Thoracic aorta (tissue), 2 donors: ENCODE measurements around the gene REEP3. TPM values are rescaled to one million over a fixed set of nuclear protein-coding genes. Genes with fewer than 3 reads are reported as not detected.

Experiments used
- ATAC-seq: fragments of 150-250 bp; one replicate; pipeline ENCODE4 v1.8.0; 2017; ENCODE audit warnings: low read depth; ENCODE audit not compliant: insufficient number of reproducible peaks, low FRiP score
- DNase-seq: peaks from one replicate; pipeline ENCODE4 v3.0.0-alpha.2; 2020; ENCODE audit warnings: low spot score
- H3K27ac ChIP-seq, 2 donors: fragments of 200-600 bp; sonication (generic); 1 replicate in 1 of 2; 2 replicates in 1 of 2; pipeline ENCODE4 v1.5.1; 2016; ENCODE audit warnings: mild to moderate bottlenecking in 2 of 2, moderate library complexity in 2 of 2
- H3K27me3 ChIP-seq: fragments of 200-600 bp; sonication (generic); replicated peaks from 2 replicates; pipeline ENCODE4 v1.6.0; 2016; ENCODE audit warnings: mild to moderate bottlenecking; ENCODE audit not compliant: insufficient read depth
- H3K36me3 ChIP-seq: fragments of 200-600 bp; sonication (generic); one replicate; pipeline ENCODE4 v1.5.1; 2016
- H3K4me1 ChIP-seq, 2 donors: fragments of 200-600 bp; sonication (generic); 1 replicate in 1 of 2; 2 replicates in 1 of 2; pipeline versions ENCODE4 v1.5.1 to v1.6.0; 2016; ENCODE audit warnings: low read depth in 2 of 2, mild to moderate bottlenecking in 1 of 2; ENCODE audit not compliant: control insufficient read depth in 1 of 2
- H3K4me3 ChIP-seq: fragments of 200-600 bp; sonication (generic); 2 replicates; pipeline ENCODE4 v1.5.1; 2016; ENCODE audit warnings: mild to moderate bottlenecking
- H3K9me3 ChIP-seq: fragments of 200-600 bp; sonication (generic); 2 replicates; pipeline ENCODE4 v1.5.1; 2016
- total RNA-seq, 2 donors: library from RNA; depleted of rRNA; stranded (reverse); fragments of >200 nt; gene quantifications; one replicate each; pipeline versions ENCODE4 v1.1.0 to v1.2.3, GENCODE V29; 2016
- TF ChIP-seq, protein P1 (sequence below): fragments of 200-600 bp; sonication (generic); IDR thresholded peaks from one replicate; pipeline ENCODE4 v1.5.1; 2019; ENCODE audit warnings: antibody characterized with exemption

The REEP3 gene
- total RNA-seq, 2 donors from 2014 or later = 75.0 to 91.6 TPM

DNA sequence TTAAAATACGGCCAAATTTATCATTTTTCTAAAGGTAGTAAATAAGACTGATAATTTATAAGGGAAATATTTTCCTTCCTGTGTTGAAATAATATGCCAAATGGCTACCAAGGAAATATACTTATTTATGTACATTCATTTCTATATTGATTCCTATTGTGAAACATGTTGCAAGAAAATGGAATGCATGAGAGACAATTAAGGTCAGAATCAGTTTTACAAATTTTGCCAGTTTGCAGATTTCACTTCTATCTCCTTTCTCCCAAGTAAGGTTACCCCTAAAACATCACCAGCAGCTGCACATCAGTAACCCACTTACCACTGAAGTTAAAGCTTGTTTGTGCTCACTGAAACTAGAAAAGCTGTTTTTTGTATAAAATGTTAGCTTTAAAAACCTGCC, 19.2 kb upstream of the REEP3 start:
- no peaks in the 10 kb centered on the region for H3K36me3 ChIP-seq
- no peaks in the 10 kb centered on the region for H3K9me3 ChIP-seq
- TF ChIP-seq, protein P1, sequence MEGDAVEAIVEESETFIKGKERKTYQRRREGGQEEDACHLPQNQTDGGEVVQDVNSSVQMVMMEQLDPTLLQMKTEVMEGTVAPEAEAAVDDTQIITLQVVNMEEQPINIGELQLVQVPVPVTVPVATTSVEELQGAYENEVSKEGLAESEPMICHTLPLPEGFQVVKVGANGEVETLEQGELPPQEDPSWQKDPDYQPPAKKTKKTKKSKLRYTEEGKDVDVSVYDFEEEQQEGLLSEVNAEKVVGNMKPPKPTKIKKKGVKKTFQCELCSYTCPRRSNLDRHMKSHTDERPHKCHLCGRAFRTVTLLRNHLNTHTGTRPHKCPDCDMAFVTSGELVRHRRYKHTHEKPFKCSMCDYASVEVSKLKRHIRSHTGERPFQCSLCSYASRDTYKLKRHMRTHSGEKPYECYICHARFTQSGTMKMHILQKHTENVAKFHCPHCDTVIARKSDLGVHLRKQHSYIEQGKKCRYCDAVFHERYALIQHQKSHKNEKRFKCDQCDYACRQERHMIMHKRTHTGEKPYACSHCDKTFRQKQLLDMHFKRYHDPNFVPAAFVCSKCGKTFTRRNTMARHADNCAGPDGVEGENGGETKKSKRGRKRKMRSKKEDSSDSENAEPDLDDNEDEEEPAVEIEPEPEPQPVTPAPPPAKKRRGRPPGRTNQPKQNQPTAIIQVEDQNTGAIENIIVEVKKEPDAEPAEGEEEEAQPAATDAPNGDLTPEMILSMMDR = no peak
- ATAC-seq (no peak), DNase-seq (no peak)
- H3K4me1 ChIP-seq = peaks cover 21 to 61% of the 10 kb centered on the region in 2 donors
- H3K27ac ChIP-seq = no peak overlapping the region
- H3K4me3 ChIP-seq = no peak overlapping the region
- H3K27me3 ChIP-seq = no peaks in the 10 kb centered on the region

DNA sequence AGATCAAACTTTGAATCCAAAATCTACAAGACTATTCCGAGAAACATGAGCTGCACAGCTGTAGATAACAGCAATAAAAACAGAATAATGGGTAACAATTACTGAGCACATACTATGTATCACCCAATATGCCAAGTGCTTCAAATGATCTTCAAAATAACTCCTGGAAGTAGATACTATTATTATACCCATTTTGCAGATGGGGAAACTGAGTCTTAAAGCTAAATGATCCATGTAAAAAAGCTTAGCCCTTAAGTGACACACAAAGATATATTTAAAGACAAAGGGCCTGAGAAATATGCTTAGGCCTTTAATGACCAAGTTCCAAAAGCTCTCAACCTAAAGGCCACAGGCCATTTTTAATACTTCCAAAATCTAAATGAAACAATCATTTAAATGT, 18.4 kb upstream of the REEP3 start:
- H3K4me1 ChIP-seq = peaks cover 23 to 56% of the 10 kb centered on the region in 2 donors
- H3K36me3 ChIP-seq = no peaks in the 10 kb centered on the region
- H3K27ac ChIP-seq = no peak overlapping the region
- DNase-seq (no peak), ATAC-seq (no peak)
- TF ChIP-seq, protein P1 = no peak
- no peaks in the 10 kb centered on the region for H3K9me3 ChIP-seq
- H3K4me3 ChIP-seq = no peak overlapping the region
- H3K27me3 ChIP-seq = no peaks in the 10 kb centered on the region

DNA sequence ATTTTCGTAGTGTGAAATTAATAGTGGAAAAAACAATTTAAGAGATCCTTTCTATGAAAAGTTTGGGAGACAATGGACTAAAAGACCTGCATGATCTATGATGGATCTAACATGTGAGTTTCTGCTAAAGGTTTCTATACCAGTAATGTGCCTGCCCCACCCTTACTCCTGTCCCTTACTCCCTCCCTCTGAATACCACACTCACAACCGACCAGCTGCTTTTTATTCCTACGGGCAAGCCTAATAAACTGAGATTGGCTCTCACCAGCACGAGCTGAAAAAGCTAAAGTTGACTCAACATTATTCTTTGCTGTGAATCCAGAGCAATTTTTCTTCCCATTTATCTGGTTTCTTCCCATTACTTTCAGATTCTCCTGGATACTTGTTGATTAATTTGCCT, 17.8 kb upstream of the REEP3 start:
- no peak overlapping the region for H3K4me3 ChIP-seq
- no peaks in the 10 kb centered on the region for H3K27me3 ChIP-seq
- DNase-seq (no peak), ATAC-seq (no peak)
- TF ChIP-seq, protein P1 = no peak
- H3K9me3 ChIP-seq = no peaks in the 10 kb centered on the region
- H3K27ac ChIP-seq = no peak overlapping the region
- no peaks in the 10 kb centered on the region for H3K36me3 ChIP-seq
- peaks cover 23 to 55% of the 10 kb centered on the region in 2 donors for H3K4me1 ChIP-seq

DNA sequence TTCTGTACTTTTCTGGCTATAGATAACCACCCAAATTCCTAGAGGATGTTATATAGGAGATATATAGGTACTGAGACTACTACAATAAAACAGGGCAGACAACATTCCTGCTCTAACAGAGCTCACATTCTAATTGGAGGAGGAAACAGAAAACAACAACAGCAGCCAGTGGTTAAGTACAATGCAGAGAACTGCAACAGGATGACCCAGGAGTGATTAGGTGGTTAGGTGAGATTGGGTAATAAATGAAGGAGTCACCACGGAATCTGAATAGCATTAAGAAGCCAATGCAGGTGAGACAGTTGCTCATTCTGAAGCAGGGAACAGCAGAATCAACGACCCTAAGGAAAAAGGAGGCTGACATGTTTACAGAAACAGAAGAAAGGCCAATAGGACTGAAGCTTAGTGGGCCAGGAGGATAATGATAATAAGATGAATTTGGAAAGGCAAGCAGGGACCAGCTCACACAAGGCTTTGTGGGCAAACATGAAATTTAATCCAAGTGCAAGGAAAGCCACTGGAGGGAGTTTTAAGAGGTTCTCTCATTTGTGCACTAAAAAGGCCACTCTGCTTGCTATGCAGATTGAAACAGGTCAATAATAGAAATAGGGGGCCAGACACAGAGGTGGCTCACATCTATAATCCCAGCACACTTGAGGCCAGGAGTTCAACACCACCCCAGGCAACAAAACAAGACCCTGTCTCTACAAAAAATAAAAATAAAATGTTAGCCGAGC, 16.9 kb upstream of the REEP3 start:
- Histone ChIP-seq H3K27ac (no peak overlapping the region), H3K4me1 (peaks cover 23 to 49% of the 10 kb centered on the region in 2 donors), H3K27me3 (no peaks in the 10 kb centered on the region), H3K36me3 (no peaks in the 10 kb centered on the region), H3K4me3 (no peak overlapping the region), H3K9me3 (no peaks in the 10 kb centered on the region)
- TF ChIP-seq, protein P1 = no peak
- ATAC-seq = no peak
- DNase-seq = no peak

DNA sequence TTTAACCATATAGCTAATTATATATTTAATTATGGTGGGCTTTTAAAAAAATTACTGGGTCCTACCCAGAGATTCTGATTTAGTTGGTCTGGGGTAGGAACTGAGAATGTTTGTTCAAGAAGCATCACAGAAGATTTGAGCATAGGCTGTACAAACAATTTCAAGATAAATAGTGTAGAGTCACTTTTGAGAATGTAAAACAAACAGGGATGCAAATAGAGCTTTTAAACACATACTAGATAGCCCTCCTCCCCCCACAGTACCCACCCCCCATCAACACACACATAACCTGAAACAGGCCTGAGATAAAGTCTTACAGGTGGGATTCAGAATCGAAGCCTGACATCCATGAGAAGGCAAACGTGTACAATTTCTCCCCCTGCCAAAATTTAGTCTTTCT, 15.6 kb upstream of the REEP3 start:
- H3K36me3 ChIP-seq = no peaks in the 10 kb centered on the region
- H3K27me3 ChIP-seq = no peaks in the 10 kb centered on the region
- peak overlapping the region; percentile 16 to 40 for H3K27ac ChIP-seq
- no peak for ATAC-seq
- peaks cover 23 to 47% of the 10 kb centered on the region in 2 donors for H3K4me1 ChIP-seq
- TF ChIP-seq, protein P1 = no peak
- no peaks in the 10 kb centered on the region for H3K9me3 ChIP-seq
- DNase-seq = no peak
- H3K4me3 ChIP-seq = no peak overlapping the region
